ENCODE measurements around the gene STK26.

The STK26 gene

GRCh38 chrX:132068405-132068804 lies 45.3 kb downstream of the STK26 start:
- Histone ChIP-seq H3K4me3 (ENCODE audit: low read length) (no peak overlapping the region), H3K4me1 (ENCODE audit: control insufficient read depth, insufficient read depth, low read length) (no peaks in the 10 kb centered on the region), H3K9me3 (ENCODE audit: control insufficient read depth, low read length) (no peaks in the 10 kb centered on the region), H3K36me3 (ENCODE audit: control insufficient read depth, insufficient read depth, low read length, severe bottlenecking) (no peaks in the 10 kb centered on the region), H3K9ac (ENCODE audit: low read length) (no peak overlapping the region), H3K27me3 (replicated peaks; ENCODE audit: control insufficient read depth, insufficient read depth, low read length) (no peaks in the 10 kb centered on the region)
- DNase-seq (ENCODE audit: low read depth), result no peak

GRCh38 chrX:132071254-132071653 lies 48.2 kb downstream of the STK26 start:
- no peaks in the 10 kb centered on the region for H3K36me3 ChIP-seq (ENCODE audit: control insufficient read depth, insufficient read depth, low read length, severe bottlenecking)
- H3K4me3 ChIP-seq (ENCODE audit: low read length), result no peak overlapping the region
- H3K9ac ChIP-seq (ENCODE audit: low read length), result no peak overlapping the region
- no peaks in the 10 kb centered on the region for H3K4me1 ChIP-seq (ENCODE audit: control insufficient read depth, insufficient read depth, low read length)
- H3K9me3 ChIP-seq (ENCODE audit: control insufficient read depth, low read length), result no peaks in the 10 kb centered on the region
- DNase-seq (ENCODE audit: low read depth), result peak; percentile 54
- H3K27me3 ChIP-seq (replicated peaks; ENCODE audit: control insufficient read depth, insufficient read depth, low read length), result peaks cover 5% of the 10 kb centered on the region

GRCh38 chrX:132077414-132077813 lies 54.3 kb downstream of the STK26 start:
- Histone ChIP-seq H3K9ac (ENCODE audit: low read length) (no peak overlapping the region), H3K9me3 (ENCODE audit: control insufficient read depth, low read length) (no peaks in the 10 kb centered on the region), H3K4me3 (ENCODE audit: low read length) (no peak overlapping the region), H3K27me3 (replicated peaks; ENCODE audit: control insufficient read depth, insufficient read depth, low read length) (peaks cover 33% of the 10 kb centered on the region), H3K36me3 (ENCODE audit: control insufficient read depth, insufficient read depth, low read length, severe bottlenecking) (no peaks in the 10 kb centered on the region), H3K4me1 (ENCODE audit: control insufficient read depth, insufficient read depth, low read length) (no peaks in the 10 kb centered on the region)
- DNase-seq (ENCODE audit: low read depth), result no peak

- H3K36me3 ChIP-seq (ENCODE audit: control insufficient read depth, insufficient read depth, low read length, severe bottlenecking), result no peaks in the 10 kb centered on the region
- H3K9ac ChIP-seq (ENCODE audit: low read length), result no peak overlapping the region
- DNase-seq (ENCODE audit: low read depth), result no peak
- H3K4me3 ChIP-seq (ENCODE audit: low read length), result no peak overlapping the region
- peaks cover 35% of the 10 kb centered on the region for H3K27me3 ChIP-seq (replicated peaks; ENCODE audit: control insufficient read depth, insufficient read depth, low read length)
- no peaks in the 10 kb centered on the region for H3K4me1 ChIP-seq (ENCODE audit: control insufficient read depth, insufficient read depth, low read length)
- H3K9me3 ChIP-seq (ENCODE audit: control insufficient read depth, low read length), result no peaks in the 10 kb centered on the region
Observed at GRCh38 chrX:132077912-132078311, 54.8 kb downstream of the STK26 start.

GRCh38 chrX:132085786-132086185 lies 62.7 kb downstream of the STK26 start:
- DNase-seq (ENCODE audit: low read depth), result no peak
- peaks cover 31% of the 10 kb centered on the region for H3K27me3 ChIP-seq (replicated peaks; ENCODE audit: control insufficient read depth, insufficient read depth, low read length)

GRCh38 chrX:132086672-132087071 lies 63.6 kb downstream of the STK26 start:
- no peaks in the 10 kb centered on the region for H3K36me3 ChIP-seq (ENCODE audit: control insufficient read depth, insufficient read depth, low read length, severe bottlenecking)
- DNase-seq (ENCODE audit: low read depth), result peak; percentile 34
- H3K27me3 ChIP-seq (replicated peaks; ENCODE audit: control insufficient read depth, insufficient read depth, low read length), result peaks cover 32% of the 10 kb centered on the region
- H3K9me3 ChIP-seq (ENCODE audit: control insufficient read depth, low read length), result no peaks in the 10 kb centered on the region
- H3K4me3 ChIP-seq (ENCODE audit: low read length), result no peak overlapping the region
- no peaks in the 10 kb centered on the region for H3K4me1 ChIP-seq (ENCODE audit: control insufficient read depth, insufficient read depth, low read length)
- H3K9ac ChIP-seq (ENCODE audit: low read length), result no peak overlapping the region

More at GRCh38 chrX:132085786-132086185, 62.7 kb downstream of the STK26 start:
- H3K4me3 ChIP-seq (ENCODE audit: low read length), result no peak overlapping the region
- H3K36me3 ChIP-seq (ENCODE audit: control insufficient read depth, insufficient read depth, low read length, severe bottlenecking), result no peaks in the 10 kb centered on the region
- H3K4me1 ChIP-seq (ENCODE audit: control insufficient read depth, insufficient read depth, low read length), result no peaks in the 10 kb centered on the region
- no peaks in the 10 kb centered on the region for H3K9me3 ChIP-seq (ENCODE audit: control insufficient read depth, low read length)
- no peak overlapping the region for H3K9ac ChIP-seq (ENCODE audit: low read length)

- H3K9ac ChIP-seq (ENCODE audit: low read length), result no peak overlapping the region
Observed at GRCh38 chrX:132088864-132089263, 65.8 kb downstream of the STK26 start.

GRCh38 chrX:132090403-132091159 lies 67.5 kb downstream of the STK26 start:
- no peak for DNase-seq (ENCODE audit: low read depth)
- no peak overlapping the region for H3K4me3 ChIP-seq (ENCODE audit: low read length)
- H3K36me3 ChIP-seq (ENCODE audit: control insufficient read depth, insufficient read depth, low read length, severe bottlenecking), result no peaks in the 10 kb centered on the region
- H3K4me1 ChIP-seq (ENCODE audit: control insufficient read depth, insufficient read depth, low read length), result peaks cover 3% of the 10 kb centered on the region
- no peaks in the 10 kb centered on the region for H3K9me3 ChIP-seq (ENCODE audit: control insufficient read depth, low read length)
- H3K9ac ChIP-seq (ENCODE audit: low read length), result no peak overlapping the region
- H3K27me3 ChIP-seq (replicated peaks; ENCODE audit: control insufficient read depth, insufficient read depth, low read length), result peaks cover 18% of the 10 kb centered on the region

More at GRCh38 chrX:132088864-132089263, 65.8 kb downstream of the STK26 start:
- no peak for DNase-seq (ENCODE audit: low read depth)
- H3K27me3 ChIP-seq (replicated peaks; ENCODE audit: control insufficient read depth, insufficient read depth, low read length), result peaks cover 31% of the 10 kb centered on the region
- H3K4me1 ChIP-seq (ENCODE audit: control insufficient read depth, insufficient read depth, low read length), result no peaks in the 10 kb centered on the region
- H3K36me3 ChIP-seq (ENCODE audit: control insufficient read depth, insufficient read depth, low read length, severe bottlenecking), result no peaks in the 10 kb centered on the region
- no peak overlapping the region for H3K4me3 ChIP-seq (ENCODE audit: low read length)
- no peaks in the 10 kb centered on the region for H3K9me3 ChIP-seq (ENCODE audit: control insufficient read depth, low read length)

GRCh38 chrX:132092439-132093065 lies 69.5 kb downstream of the STK26 start:
- Histone ChIP-seq H3K9me3 (ENCODE audit: control insufficient read depth, low read length) (no peaks in the 10 kb centered on the region), H3K4me3 (ENCODE audit: low read length) (no peak overlapping the region), H3K36me3 (ENCODE audit: control insufficient read depth, insufficient read depth, low read length, severe bottlenecking) (no peaks in the 10 kb centered on the region), H3K9ac (ENCODE audit: low read length) (no peak overlapping the region), H3K4me1 (ENCODE audit: control insufficient read depth, insufficient read depth, low read length) (peaks cover 3% of the 10 kb centered on the region), H3K27me3 (replicated peaks; ENCODE audit: control insufficient read depth, insufficient read depth, low read length) (peaks cover 29% of the 10 kb centered on the region)
- DNase-seq (ENCODE audit: low read depth), result peak; percentile 85

GRCh38 chrX:132093239-132093860 lies 70.2 kb downstream of the STK26 start:
- H3K9me3 ChIP-seq (ENCODE audit: control insufficient read depth, low read length), result no peaks in the 10 kb centered on the region
- no peak overlapping the region for H3K9ac ChIP-seq (ENCODE audit: low read length)
- DNase-seq (ENCODE audit: low read depth), result no peak
- H3K36me3 ChIP-seq (ENCODE audit: control insufficient read depth, insufficient read depth, low read length, severe bottlenecking), result no peaks in the 10 kb centered on the region
- no peak overlapping the region for H3K4me3 ChIP-seq (ENCODE audit: low read length)
- peaks cover 35% of the 10 kb centered on the region for H3K27me3 ChIP-seq (replicated peaks; ENCODE audit: control insufficient read depth, insufficient read depth, low read length)
- H3K4me1 ChIP-seq (ENCODE audit: control insufficient read depth, insufficient read depth, low read length), result peaks cover 3% of the 10 kb centered on the region

- peaks cover 35% of the 10 kb centered on the region for H3K27me3 ChIP-seq (replicated peaks; ENCODE audit: control insufficient read depth, insufficient read depth, low read length)
- H3K4me1 ChIP-seq (ENCODE audit: control insufficient read depth, insufficient read depth, low read length), result peaks cover 3% of the 10 kb centered on the region
- DNase-seq (ENCODE audit: low read depth), result no peak
- H3K9me3 ChIP-seq (ENCODE audit: control insufficient read depth, low read length), result no peaks in the 10 kb centered on the region
- H3K36me3 ChIP-seq (ENCODE audit: control insufficient read depth, insufficient read depth, low read length, severe bottlenecking), result no peaks in the 10 kb centered on the region
- no peak overlapping the region for H3K4me3 ChIP-seq (ENCODE audit: low read length)
- no peak overlapping the region for H3K9ac ChIP-seq (ENCODE audit: low read length)
Observed at GRCh38 chrX:132094164-132094563, 71.1 kb downstream of the STK26 start.
